Esophagus muscularis mucosa (tissue), 4 donors: ENCODE results near the gene AFF4. TPM values are rescaled to one million over a fixed set of nuclear protein-coding genes. Genes with fewer than 3 reads are reported as not detected.

Source experiments
- DNase-seq: peaks from one replicate; pipeline ENCODE4 v3.0.0-alpha.2; 2017; ENCODE audit errors: extremely low spot score
- H3K27ac ChIP-seq, 4 donors: fragments of 200-600 bp; sonication (generic); replicated peaks in 1 of 4; 1 replicate in 3 of 4; 2 replicates in 1 of 4; pipeline ENCODE4 v1.5.1; 2016 to 2019; ENCODE audit warnings: mild to moderate bottlenecking in 1 of 4
- H3K27me3 ChIP-seq, 4 donors: fragments of 200-600 bp; sonication (generic); one replicate each; pipeline versions ENCODE4 v1.5.1 to v1.6.0; 2016 to 2019
- H3K36me3 ChIP-seq, 4 donors: fragments of 200-600 bp; sonication (generic); one replicate each; pipeline ENCODE4 v1.5.1; 2016 to 2019
- H3K4me1 ChIP-seq, 4 donors: fragments of 200-600 bp; sonication (generic); one replicate each; pipeline ENCODE4 v1.5.1; 2016 to 2019
- H3K4me3 ChIP-seq, 4 donors: fragments of 200-600 bp; sonication (generic); 1 replicate in 2 of 4; 2 replicates in 2 of 4; pipeline ENCODE4 v1.5.1; 2016 to 2019; ENCODE audit warnings: mild to moderate bottlenecking in 4 of 4, moderate library complexity in 1 of 4
- H3K9me3 ChIP-seq, 4 donors: fragments of 200-600 bp; sonication (generic); 1 replicate in 3 of 4; 2 replicates in 1 of 4; pipeline ENCODE4 v1.5.1; 2016 to 2019
- EP300 ChIP-seq: sonication (generic); formaldehyde crosslinking; IDR thresholded peaks from one replicate; pipeline ENCODE4 v1.6.1; 2017; ENCODE audit warnings: antibody characterized with exemption
- POLR2A ChIP-seq: fragments of 450-650 bp; IDR thresholded peaks from one replicate; pipeline ENCODE4 v1.6.1; 2017; ENCODE audit warnings: antibody characterized with exemption, moderate library complexity, mild to moderate bottlenecking, low read depth
- POLR2AphosphoS5 ChIP-seq, 2 donors: sonication (generic); formaldehyde crosslinking; IDR thresholded peaks; one replicate each; pipeline ENCODE4 v1.6.1; 2017; ENCODE audit warnings: antibody characterized with exemption in 2 of 2
- WGBS: methylation state at CpG from one replicate; pipeline ENCODE4 v1.1.5; 2018; 5-methylcytosine and 5-hydroxymethylcytosine counted together
- intact Hi-C: fragments of 100-400 bp; cut with DNase I; formaldehyde crosslinking; loops from one replicate; pipeline ENCODE4 v1.15.1; 2023
- total RNA-seq, 4 donors: library from RNA; depleted of rRNA; stranded (reverse); fragments of >200 nt; gene quantifications; one replicate each; pipeline versions ENCODE4 v1.1.0 to v1.2.1, GENCODE V29; 2016
- TF ChIP-seq, protein P1 (sequence below), 3 experiments: fragments of 200-600 bp in 2 of 3; fragments of 450-650 bp in 1 of 3; sonication (generic) in 2 of 3; IDR thresholded peaks; one replicate each; pipeline ENCODE4 v1.5.1; 2017 to 2019; ENCODE audit warnings: antibody characterized with exemption in 3 of 3, mild to moderate bottlenecking in 2 of 3, moderate library complexity in 1 of 3

The AFF4 gene
- total RNA-seq, 4 donors from 2014 or later, result 56.1 to 74.1 (median 63.0) TPM

DNA sequence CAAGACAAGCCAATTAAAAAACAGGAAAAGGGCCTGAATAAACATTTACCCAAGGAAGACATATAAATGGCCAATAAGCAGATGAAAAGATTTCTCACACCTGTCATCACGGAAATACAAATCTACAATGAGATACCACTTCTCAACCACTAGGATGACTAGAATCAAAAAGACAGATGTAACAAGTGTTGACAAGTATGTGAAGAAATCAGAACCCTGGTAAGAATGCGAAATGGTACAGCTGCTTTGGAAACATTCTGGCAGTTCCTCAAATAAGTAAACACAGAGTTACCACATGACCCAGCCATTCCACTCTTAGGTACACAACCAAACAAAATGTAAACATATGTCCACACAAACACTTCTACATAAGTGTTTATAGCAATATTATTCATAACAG, 57.5 kb downstream of the AFF4 start:
- intact Hi-C loops, result no loop called here
- Histone ChIP-seq H3K9me3 (no peaks in the 10 kb centered on the region), H3K4me3 (no peak overlapping the region), H3K4me1 (no peaks in the 10 kb centered on the region), H3K27me3 (no peaks in the 10 kb centered on the region), H3K36me3 (peaks cover 0 to 32% (median 22%) of the 10 kb centered on the region in 4 donors), H3K27ac (no peak overlapping the region)
- no peak for DNase-seq
- WGBS, result 88% methylated on average over 2 of the region's 2 CpGs
- TF ChIP-seq POLR2A (no peak), POLR2AphosphoS5 (IDR thresholded peaks at IDR 0.05) (no peak)

DNA sequence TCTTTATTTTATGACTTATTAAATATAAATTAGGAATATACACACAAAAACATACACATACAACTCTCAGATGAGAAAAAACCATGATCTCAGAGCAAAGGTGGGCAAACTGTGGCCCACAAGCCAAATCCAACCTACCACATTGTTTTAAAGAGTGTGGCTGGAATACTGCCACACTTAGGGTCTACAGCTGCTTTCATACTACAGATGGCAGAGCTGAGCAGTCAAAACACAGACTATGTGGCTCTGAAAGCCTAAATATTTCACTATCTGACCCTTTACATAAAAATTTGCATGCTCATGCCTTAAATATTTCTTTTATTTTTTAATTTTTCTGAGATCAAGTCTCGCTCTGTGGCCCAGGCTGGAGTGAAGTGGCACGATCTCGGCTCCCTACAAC, 61.7 kb downstream of the AFF4 start:
- Histone ChIP-seq H3K9me3 (no peaks in the 10 kb centered on the region), H3K27me3 (no peaks in the 10 kb centered on the region), H3K36me3 (peaks cover 15 to 51% (median 41%) of the 10 kb centered on the region in 4 donors), H3K27ac (no peak overlapping the region), H3K4me1 (no peaks in the 10 kb centered on the region), H3K4me3 (no peak overlapping the region)
- no peak for DNase-seq
- intact Hi-C loops, result no loop called here
- 96% methylated on average over 3 of the region's 3 CpGs for WGBS
- no peak for TF ChIP-seq POLR2AphosphoS5 (IDR thresholded peaks at IDR 0.05)
- no peak for TF ChIP-seq POLR2A
- no peak for TF ChIP-seq EP300
- TF ChIP-seq, protein P1, sequence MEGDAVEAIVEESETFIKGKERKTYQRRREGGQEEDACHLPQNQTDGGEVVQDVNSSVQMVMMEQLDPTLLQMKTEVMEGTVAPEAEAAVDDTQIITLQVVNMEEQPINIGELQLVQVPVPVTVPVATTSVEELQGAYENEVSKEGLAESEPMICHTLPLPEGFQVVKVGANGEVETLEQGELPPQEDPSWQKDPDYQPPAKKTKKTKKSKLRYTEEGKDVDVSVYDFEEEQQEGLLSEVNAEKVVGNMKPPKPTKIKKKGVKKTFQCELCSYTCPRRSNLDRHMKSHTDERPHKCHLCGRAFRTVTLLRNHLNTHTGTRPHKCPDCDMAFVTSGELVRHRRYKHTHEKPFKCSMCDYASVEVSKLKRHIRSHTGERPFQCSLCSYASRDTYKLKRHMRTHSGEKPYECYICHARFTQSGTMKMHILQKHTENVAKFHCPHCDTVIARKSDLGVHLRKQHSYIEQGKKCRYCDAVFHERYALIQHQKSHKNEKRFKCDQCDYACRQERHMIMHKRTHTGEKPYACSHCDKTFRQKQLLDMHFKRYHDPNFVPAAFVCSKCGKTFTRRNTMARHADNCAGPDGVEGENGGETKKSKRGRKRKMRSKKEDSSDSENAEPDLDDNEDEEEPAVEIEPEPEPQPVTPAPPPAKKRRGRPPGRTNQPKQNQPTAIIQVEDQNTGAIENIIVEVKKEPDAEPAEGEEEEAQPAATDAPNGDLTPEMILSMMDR (IDR thresholded peaks at IDR 0.05), result no peak

DNA sequence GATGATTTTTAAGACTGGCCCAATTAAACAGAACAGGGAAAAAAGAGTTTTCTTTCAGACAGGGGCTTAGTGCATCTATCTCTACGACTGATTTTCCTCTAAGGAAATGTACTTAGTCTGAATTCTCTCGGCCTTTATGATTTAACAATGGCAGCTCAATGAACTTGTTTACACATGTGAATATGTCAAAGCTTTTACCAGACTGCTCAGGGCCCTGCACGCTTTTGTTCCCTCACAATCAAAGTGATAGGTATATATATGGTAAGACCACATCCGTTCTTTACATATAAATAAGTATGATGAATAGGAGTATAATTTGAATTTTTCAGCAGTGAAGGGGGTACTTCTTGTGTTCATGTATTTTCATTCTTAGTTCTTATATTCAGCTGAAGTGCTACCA, 62.4 kb downstream of the AFF4 start:
- peaks cover 0 to 6% (median 0%) of the 10 kb centered on the region in 4 donors for H3K4me1 ChIP-seq
- H3K4me3 ChIP-seq, result no peak overlapping the region
- H3K9me3 ChIP-seq, result no peaks in the 10 kb centered on the region
- TF ChIP-seq POLR2AphosphoS5 (IDR thresholded peaks at IDR 0.05), result no peak
- TF ChIP-seq, protein P1 (IDR thresholded peaks at IDR 0.05), result no peak
- TF ChIP-seq EP300, result no peak
- TF ChIP-seq POLR2A, result no peak
- WGBS, result 77% methylated on average over 4 of the region's 4 CpGs
- no peaks in the 10 kb centered on the region for H3K27me3 ChIP-seq
- no peak for DNase-seq
- peaks cover 22 to 58% (median 48%) of the 10 kb centered on the region in 4 donors for H3K36me3 ChIP-seq
- intact Hi-C loops, result no loop called here
- H3K27ac ChIP-seq, result no peak overlapping the region

DNA sequence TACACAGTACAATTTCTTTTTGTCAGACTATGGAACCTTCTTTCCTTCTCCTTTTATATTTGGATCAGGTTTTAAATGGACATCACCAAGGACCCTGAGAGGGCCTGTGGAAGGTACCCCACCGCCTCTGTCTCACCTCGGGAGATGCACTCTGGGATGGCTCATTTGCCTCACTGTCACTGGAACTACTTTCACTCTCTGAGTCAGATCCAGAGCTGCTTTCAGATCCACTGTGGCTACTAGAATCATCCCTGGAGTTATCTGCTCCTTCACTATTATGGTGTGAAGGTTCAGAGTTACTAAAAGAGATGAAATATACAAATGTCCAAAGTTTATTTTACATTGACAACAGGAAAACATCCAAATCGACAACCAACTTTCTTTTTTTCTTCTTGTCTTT, 65.3 kb downstream of the AFF4 start:
- intact Hi-C loops, result no loop called here
- peaks cover 38 to 79% (median 68%) of the 10 kb centered on the region in 4 donors for H3K36me3 ChIP-seq
- WGBS, result 86% methylated on average over 3 of the region's 3 CpGs

DNA sequence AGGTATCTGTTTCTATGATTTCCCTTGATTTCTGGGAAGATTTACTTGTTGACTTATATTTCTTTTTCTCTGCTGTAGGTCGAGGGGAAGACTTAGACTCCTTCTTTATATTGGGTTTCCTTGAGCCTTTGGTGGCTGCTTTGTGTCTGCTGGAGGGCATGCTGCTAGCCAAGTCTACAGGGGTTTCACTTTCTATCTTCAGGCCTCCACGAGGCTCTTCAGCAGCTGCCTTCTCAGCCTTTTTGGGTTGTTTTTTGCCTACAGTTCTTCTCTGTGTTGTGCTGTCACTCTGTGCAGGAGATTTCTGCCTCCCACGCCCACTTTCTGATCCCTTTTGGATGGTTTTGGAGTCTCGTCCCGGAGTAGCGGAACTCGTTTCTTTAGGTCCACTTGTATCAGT, 66.7 kb downstream of the AFF4 start:
- H3K36me3 ChIP-seq, result peaks cover 47 to 82% (median 69%) of the 10 kb centered on the region in 4 donors
- TF ChIP-seq POLR2A (no peak), POLR2AphosphoS5 (IDR thresholded peaks at IDR 0.05) (no peak), EP300 (no peak)
- TF ChIP-seq, protein P1 (IDR thresholded peaks at IDR 0.05), result no peak
- intact Hi-C loops, result no loop called here

More for the DNA sequence above, 65.3 kb downstream of the AFF4 start:
- Histone ChIP-seq H3K4me1 (peaks cover 0 to 12% (median 0%) of the 10 kb centered on the region in 4 donors), H3K4me3 (no peak overlapping the region), H3K27ac (no peak overlapping the region), H3K27me3 (no peaks in the 10 kb centered on the region), H3K9me3 (no peaks in the 10 kb centered on the region)
- TF ChIP-seq, protein P1 (IDR thresholded peaks at IDR 0.05), result no peak
- TF ChIP-seq POLR2AphosphoS5 (IDR thresholded peaks at IDR 0.05) (no peak), EP300 (no peak), POLR2A (no peak)
- no peak for DNase-seq

More for the DNA sequence above, 66.7 kb downstream of the AFF4 start:
- 82% methylated on average over 7 of the region's 7 CpGs for WGBS
- H3K4me3 ChIP-seq, result no peak overlapping the region
- no peak for DNase-seq
- no peaks in the 10 kb centered on the region for H3K27me3 ChIP-seq
- no peak overlapping the region for H3K27ac ChIP-seq
- peaks cover 0 to 12% (median 0%) of the 10 kb centered on the region in 4 donors for H3K4me1 ChIP-seq
- no peaks in the 10 kb centered on the region for H3K9me3 ChIP-seq
